HG03135 (cell line): Measurements from ENCODE around the gene TMCC1.
"Not testable (repeated sequence)": the region's sequence is repeated elsewhere in the genome, so short reads cannot be mapped to it uniquely, and the experiment has no call there.

Experiments
- ATAC-seq: cut with Tn5 transposase; IDR thresholded peaks from one replicate; pipeline ENCODE4 v1.9.1; 2021; ENCODE audit warnings: mild to moderate bottlenecking, moderate library complexity; ENCODE audit not compliant: unreplicated experiment

TMCC1 gene

DNA sequence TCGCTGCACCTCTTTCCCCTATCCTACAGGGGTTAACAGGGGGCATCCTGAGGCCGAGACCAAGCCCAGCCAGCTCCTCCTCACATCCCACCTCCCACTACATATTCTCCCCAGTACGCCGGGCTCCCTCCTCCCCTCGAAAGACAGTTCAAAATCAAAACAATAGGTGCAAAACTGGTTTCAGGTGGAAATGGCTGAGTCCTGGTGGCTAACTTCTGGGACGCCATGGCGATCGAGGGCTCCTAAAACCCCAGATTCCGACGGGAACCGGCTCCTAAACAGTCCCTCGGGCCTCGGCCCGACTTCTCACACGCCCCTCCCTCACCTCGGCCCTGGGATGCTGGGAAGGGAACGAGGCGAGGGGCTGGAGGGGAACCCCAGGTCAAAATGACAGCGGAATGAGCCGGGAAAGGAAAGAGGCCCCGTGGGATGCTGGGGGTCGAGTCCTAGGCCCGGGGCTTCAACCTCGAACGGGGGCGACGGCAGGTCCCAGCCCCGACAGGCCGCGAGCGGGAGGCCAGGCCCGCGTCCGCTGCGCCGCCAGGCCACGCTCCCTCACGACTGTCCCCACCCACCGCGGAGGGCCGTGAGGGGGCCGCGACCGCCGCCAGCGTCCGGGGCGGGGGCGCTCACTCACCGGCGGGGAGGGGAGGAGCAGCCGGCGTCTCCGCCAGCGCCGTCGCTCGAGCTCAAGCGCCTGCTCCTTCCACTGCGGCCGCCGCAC is 492 bp downstream of the TMCC1 start:
- peak; percentile 66 for ATAC-seq

DNA sequence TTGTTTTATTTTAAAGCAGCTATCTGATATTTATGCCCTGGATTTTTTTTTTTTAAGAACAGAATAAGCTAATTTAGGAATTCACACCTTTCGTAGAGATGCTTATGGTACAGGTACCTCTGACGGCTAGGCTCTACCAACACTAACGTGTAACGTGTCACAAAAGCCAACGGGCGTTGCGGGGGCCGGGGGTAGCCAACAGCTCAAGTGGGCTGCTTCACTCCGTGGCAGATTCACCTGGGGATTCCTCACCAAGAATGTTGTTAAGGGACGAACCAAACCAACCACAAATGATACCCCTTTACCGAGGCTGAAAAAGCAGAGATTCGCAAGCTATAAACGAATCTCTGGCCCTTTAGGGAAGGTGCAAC is 1.0 kb downstream of the TMCC1 start:
- no peak for ATAC-seq

DNA sequence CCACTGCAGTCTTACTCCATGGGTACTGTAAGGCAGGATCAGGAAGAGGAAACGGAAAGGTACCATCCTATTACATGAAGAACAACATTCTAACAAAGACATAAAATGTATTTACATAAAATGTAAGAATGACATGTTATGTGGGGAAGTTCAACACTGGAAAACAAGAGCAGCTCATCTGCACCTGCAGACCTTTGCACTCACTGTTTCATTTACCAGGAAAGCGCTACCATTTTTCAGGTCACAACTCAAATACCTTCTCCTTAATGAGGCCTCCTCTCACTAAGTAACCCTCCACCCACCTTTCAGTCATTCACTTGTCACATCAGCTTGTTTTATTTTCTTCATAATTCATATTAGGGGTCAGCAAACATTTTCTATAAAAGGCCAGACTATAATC is 2.6 kb downstream of the TMCC1 start:
- no peak for ATAC-seq

DNA sequence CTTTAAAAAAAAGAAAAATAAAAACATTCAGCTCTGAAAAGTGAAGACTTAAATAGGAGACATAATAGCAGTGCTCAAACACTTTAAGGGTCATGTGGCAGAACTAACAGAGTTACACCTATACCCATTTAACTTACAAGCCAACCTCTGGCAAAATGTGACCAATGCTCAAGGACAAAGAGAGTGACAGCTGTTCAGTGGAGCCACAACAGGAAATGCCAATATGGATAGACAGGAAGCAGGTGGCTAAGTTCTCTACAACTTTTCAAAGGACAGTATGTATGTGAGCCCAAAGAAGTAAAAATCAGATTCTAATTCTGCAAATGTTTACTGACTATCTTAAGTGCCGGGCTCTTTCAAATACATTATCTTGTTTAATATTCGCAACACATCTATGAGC is 3.4 kb downstream of the TMCC1 start:
- no peak for ATAC-seq

DNA sequence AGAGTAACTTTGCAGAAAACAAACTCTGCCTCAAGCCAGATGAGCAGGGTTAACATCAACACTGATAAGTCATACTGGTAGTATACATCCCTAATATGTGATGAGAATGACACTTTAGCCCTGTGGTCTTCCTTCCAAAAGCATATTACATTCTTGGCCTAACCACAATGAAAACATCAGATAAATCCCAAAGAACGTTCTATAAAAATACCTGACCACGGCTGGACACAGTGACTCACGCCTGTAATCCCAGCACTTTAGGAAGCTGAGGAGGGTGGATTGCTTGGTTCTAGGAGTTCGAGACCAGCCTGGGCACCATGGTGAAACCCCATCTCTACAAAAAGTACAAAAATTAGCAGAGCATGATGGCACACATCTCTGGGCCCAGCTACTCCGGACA is 4.7 kb downstream of the TMCC1 start:
- no peak for ATAC-seq

DNA sequence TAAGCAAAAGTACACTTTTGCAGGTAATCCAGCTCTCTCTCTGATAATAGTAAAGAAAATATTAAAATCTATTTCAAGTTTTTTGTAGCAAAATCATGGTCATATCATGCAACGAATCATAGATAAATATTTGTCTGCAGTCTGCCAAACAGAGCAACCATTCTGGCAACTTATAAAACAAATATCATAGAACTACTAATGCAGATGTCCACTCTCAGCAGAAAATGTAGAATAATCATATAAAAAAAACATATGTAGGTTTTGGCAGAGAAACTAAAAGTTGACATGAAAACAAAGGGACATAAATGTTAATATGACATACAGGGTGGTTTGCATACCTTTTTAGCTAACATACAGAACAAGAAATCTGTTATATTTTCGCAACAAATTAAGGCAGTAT is 12.2 kb downstream of the TMCC1 start:
- ATAC-seq = no peak

DNA sequence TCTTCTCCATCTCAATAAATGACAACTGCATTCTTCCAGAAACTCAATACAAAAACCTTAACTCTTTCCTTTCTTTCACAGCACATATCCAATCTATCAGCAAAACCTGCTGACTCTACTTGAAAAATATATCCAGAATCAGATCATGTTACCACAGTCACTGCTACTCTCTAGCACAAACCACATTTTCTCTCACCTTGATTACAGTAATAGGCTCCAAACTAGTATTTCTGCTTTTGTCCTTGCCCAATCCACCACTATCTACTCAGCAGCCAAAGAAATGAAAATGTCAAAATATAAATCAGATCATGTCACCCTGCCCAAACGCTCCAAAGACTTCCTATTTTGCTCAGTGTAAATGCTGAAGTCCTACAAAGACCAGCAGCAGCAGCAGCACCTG is 15.2 kb downstream of the TMCC1 start:
- ATAC-seq = no peak

DNA sequence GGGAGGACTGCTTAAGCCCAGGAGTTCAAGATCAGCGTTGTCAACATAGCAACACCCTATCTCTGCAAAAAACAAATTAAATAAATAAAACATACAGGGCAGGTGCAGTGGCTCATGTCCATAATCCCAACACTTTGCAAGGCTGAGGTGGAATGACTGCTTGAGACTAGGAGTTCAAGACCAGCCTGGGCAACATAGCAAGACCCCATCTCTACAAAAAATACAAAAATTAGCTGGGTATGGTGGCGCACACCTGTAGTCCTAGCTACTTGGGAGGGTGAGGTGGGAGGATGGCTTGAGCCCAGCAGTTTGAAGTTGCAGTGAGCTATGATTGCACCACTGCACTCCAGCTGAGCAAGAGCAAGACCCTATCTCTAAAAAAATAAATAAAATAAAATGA is 19.0 kb downstream of the TMCC1 start:
- ATAC-seq = not testable (repeated sequence)

DNA sequence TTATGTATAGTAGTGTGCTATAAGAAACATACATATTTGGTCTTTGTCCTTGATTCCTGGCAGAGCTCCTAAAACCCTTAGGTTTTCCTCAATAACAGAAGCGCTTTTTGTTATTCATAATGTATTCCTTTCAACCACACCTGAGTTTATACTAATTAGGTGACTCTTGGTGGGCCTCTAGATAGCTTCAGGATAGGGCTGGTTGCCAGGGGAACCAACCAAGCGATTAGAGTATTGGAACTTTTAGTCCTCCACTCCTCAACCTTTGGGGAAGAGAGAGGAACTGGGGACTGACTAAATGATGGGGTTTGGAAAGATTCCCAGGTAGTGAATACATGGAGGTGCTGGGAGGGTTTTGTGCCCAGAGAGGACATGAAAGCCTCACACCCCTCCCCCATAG is 24.6 kb downstream of the TMCC1 start:
- no peak for ATAC-seq

DNA sequence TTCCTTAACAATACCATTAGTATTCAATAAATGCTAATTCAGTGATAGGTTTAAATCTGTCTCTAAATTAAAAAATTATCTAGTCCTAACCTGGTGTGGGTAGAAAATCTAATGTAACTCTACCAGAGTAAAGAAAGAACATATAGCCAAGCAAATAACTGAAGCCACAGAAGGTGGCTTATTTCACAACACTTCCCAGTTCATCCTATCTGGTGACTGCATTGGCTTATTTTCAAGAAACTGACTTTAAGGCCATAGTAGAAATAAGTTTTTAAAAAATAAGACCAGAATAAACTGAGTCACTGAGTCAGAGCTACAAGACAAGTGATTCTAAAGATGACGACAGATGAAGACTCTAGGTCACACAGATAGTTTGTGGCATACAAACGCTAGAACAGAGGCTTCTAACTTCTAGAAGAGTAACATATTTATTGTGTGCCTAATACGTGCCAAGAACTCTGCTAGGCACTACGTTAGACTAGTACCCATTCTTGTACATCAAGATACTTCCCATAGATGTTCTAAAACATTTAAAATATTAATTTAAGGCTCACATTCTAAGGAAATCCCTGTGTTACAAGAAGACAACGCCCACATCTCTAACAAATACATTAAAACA is 25.9 kb downstream of the TMCC1 start:
- ATAC-seq = no peak

DNA sequence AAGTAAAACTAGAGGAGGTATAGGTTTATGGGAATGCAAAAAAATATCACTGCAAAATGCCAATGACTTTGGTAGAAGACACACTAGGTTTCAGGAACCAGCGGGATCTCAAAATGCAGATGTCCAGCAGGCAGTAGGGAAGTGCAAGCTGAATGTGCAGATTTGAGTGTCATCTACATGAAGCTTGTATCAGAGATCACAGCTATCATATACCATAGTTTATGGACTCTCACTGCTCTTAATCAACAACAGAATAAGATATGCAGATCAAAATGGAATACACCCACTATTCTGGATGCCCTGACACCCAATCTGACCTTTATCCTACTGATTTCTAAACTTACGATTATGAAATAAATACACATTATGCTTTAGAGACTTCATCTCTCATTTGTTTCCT is 27.7 kb downstream of the TMCC1 start:
- ATAC-seq = no peak

DNA sequence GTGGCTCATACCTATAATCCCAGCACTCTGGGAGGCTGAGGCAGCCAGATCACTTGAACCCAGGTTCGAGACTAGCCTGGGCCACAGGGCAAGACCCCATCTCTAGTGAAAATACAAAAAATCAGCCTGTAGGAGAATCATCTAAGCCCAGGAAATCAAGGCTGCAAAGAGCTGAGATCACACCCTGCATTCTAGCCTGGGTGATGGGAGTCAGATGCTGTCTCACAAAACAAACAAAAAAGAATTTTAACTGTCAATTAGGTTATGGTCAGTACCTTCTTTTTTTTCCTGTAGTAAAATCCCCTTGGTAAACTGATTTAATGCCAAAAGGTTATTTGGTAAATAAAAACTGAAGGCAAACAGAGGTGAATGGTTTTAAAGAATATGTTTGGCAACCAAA is 29.0 kb downstream of the TMCC1 start:
- ATAC-seq = no peak

DNA sequence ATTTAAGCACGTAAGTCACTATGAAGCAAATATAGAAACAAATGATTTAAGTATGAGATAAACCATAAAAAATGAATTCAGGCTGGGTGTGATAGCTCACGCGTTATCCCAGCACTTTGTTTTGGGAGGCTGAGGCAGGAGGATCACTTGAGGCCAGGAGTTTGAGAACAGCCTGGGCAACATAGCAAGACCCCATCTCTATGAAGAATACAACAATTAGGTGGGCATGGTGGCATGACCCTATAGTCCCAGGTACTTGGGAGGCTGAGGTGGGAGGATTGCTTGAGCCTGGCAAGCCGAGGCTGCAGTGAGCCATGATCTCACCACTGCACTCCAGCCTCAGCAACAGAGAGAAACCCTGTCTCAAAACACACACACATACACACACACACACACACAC is 34.2 kb downstream of the TMCC1 start:
- ATAC-seq = no peak

DNA sequence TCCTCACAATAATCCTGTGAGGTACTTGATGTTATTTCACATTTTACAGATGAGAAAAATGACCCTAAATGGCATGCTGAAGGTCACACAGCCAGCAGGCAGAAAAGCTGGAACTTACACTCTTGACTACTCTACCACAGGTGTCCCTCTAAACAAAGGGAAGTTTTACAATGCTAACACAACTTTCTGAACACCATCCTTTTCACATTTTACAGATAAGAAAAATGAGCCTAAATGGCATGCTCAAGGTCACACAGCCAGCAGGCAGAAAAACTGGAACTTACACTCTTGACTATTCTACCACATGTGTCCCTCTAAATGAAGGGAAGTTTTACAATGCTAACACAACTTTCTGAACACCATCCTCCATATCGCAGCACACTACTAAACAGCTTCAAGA is 35.6 kb downstream of the TMCC1 start:
- ATAC-seq = no peak

DNA sequence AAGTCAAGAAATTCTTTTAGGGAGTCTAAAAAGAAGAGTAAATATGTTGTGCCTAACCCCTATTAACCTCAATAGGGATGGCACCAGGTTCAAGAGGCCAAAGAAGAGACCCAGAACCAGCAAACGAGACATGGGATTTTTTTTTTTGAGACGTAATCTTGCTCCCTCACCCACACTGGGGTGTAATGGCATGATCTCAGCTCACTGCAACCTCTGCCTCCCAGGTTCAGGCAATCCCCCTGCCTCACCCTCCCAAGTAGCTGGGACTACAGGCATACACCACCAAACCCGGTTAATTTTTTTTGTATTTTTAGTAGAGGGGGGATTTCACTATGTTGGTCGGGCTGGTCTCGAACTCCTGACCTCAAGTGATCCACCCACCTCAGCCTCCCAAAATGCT is 36.7 kb downstream of the TMCC1 start:
- ATAC-seq = not testable (repeated sequence)

DNA sequence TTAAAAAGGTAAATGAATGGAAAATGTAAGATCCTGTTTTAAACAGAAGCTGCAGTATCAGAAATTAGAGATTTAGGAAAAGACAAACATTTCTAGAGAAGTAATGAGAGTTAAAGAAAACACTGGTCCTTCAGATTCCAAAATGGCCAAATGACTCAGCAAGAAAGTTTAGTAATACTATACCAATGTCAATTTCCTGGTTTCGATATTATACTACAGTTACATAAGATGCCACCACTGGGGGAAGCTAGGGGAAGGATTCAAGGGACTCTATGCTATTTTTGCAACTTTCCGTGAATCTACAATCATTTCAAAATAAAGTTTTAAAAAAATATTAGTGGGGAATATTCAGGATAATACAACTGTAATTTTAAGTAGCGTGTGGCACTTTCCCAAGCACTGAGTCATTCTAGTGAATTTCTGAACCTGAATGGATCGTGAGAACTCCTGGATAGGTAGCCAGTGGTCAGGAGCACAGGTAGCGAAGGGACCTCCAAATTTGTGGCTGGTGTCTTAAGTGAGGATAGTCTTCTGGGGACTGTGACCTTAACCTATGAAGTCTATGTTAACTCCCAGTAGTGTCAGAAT is 37.6 kb downstream of the TMCC1 start:
- no peak for ATAC-seq

DNA sequence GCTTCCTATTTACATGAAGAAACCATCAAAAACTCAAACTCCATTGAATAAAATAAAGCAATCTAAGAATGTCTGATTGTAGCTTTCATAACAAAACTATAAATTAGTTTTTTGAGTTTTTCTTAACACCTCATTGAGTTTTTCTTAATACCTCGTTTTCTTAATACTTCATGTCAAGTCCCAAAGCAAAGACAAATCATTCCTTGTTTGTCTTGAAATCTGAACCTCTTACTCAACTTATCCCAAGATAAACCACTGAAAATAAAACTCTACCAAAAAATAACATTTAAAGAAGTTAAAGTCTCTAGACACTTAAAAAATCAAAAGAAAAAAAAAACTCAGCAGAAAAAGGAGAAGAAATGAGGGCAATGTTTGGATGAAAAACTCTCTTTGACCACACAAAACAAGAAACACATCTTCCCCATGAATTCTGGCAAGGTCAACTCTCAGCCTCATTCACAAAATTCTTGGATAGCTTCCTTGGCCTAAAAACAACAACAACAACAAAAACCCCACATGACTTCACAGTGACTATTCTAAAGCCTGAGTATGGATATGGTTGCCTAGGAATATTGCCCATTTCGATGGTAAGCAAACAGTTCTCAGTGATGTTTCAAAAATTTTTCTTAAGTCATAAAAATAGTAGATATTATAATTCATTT is 38.2 kb downstream of the TMCC1 start:
- ATAC-seq = no peak

DNA sequence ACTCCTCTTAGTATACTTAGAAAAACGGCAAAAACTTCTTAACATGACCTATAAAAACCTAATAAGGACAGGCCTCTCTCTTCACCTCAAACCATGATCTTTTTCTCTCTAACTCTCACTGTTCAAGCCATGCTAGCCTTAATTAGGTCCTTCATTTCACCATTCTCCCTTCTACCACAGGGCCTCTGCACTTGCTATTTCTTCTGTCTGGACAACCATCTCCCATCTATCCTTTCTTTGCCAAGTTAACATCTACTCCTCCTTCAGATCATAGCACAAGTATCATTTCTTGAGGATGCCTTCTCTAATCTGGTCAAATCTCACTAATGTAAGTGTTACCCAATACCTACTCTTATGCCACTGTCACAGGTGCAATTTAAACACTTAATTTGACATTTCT is 39.1 kb downstream of the TMCC1 start:
- no peak for ATAC-seq

DNA sequence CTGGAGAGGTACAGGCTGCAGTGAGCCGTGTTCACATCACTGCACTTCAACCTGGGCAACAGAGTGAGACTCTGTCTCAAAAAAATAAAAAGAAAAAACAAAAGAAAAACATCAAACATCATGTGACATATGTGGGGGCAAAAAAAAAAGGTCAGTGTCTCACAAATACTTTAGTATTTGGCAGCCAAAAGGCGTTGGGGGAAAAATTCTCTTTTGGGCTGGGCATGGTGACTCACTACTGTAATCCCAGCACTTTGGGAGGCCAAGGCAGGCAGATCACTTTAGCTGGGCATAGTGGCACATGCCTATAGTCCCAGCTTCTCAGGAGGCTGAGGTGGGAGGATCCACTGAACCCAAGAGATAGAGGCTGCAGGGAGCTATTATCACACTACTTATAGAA is 47.6 kb downstream of the TMCC1 start:
- no peak for ATAC-seq

DNA sequence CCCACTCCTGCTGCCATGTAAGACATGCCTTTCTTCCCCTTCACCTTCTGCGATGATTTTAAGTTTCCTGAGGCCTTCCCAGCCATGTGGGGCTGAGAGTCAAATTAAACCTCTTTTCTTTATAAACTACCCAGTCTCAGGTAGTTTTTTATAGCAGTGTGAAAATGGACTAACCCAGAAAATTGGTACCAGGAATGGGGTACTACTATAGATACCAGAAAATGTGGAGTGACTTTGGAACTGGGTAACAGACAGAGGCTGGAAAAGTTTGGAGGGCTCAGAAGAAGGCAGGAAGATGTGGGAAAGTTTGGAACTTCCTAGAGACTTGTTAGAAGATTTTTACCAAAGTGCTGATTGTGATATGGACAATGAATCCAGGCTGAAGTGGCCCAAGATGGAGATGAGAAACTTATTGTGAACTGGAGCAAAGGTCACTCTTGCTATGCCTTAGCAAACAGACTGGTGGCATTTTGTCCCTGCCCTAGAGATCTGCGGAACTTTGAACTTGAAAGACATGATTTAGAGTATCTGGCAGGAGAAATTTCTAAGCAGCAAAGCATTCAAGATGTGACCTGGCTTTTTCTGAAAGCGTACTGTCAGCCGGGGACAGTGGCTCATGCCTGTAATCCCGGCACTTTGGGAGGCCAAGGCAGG is 52.7 kb downstream of the TMCC1 start:
- no peak for ATAC-seq

DNA sequence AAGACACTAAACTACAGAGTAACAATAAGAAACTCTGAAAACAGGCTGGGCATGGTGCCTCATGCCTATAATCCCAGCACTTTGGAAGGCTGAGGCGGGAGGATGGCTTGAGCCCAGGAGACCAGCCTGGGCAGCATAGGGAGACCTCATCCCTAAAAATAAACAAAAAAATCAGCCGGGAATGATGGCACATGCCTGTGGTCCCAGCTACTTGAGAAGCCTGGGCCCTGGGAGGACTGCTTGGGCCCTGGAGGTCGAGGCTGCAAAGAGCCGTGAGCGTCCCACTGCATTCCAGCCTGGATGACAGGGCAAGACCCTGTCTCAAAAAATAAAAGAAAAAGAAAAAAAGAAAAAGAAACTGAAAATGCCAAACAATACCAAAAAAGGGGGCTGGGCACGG is 55.4 kb downstream of the TMCC1 start:
- no peak for ATAC-seq
